Measurements from ENCODE around the gene FAM229A. TPM values are rescaled to one million over a fixed set of nuclear protein-coding genes. Genes with fewer than 3 reads are reported as not detected.
"Not testable (repeated sequence)": the region's sequence is repeated elsewhere in the genome, so short reads cannot be mapped to it uniquely, and the experiment has no call there.

The FAM229A gene
- total RNA-seq, 1 donor from 2014 or later = 1.5 TPM

- DNase-seq (ENCODE audit: low read depth) = no peak
These were observed 15.4 kb upstream of the FAM229A start for GRCh38 chr1:32377541-32378220.

- DNase-seq (ENCODE audit: low read depth) = no peak
These were observed 13.9 kb upstream of the FAM229A start for GRCh38 chr1:32376199-32376598.

- no peak for DNase-seq (ENCODE audit: low read depth)
These were observed 11.8 kb upstream of the FAM229A start for GRCh38 chr1:32373996-32374592.

- DNase-seq (ENCODE audit: low read depth) = no peak
These were observed 10.0 kb upstream of the FAM229A start for GRCh38 chr1:32372149-32372756.

- no peak for DNase-seq (ENCODE audit: low read depth)
These were observed 5.8 kb upstream of the FAM229A start for GRCh38 chr1:32367912-32368635.

DNA sequence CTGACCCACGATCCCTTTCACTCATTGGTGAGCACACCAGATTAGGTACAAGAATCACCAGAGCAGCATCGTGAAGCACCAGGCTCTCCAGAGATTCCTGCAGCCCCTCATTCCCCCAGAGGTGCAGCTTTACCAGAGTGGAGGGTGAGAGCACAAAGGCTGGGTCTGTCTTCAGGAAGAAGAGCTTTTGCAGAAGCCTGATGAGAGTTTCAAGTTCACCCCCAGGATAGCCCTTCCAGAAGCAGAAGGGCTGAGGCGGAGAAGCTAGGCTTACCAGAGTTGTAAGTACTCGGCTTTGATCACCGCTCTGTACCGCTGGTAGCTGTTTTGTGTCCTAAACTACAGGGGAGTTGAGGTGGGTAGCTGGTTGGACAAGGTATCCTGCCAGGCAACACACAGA is 3.2 kb upstream of the FAM229A start:
- no peak for DNase-seq (ENCODE audit: low read depth)

GRCh38 chr1:32364836-32365235 is 2.6 kb upstream of the FAM229A start:
- DNase-seq (ENCODE audit: low read depth) = no peak

GRCh38 chr1:32363713-32364112 is 1.4 kb upstream of the FAM229A start:
- DNase-seq (ENCODE audit: low read depth) = no peak

DNA sequence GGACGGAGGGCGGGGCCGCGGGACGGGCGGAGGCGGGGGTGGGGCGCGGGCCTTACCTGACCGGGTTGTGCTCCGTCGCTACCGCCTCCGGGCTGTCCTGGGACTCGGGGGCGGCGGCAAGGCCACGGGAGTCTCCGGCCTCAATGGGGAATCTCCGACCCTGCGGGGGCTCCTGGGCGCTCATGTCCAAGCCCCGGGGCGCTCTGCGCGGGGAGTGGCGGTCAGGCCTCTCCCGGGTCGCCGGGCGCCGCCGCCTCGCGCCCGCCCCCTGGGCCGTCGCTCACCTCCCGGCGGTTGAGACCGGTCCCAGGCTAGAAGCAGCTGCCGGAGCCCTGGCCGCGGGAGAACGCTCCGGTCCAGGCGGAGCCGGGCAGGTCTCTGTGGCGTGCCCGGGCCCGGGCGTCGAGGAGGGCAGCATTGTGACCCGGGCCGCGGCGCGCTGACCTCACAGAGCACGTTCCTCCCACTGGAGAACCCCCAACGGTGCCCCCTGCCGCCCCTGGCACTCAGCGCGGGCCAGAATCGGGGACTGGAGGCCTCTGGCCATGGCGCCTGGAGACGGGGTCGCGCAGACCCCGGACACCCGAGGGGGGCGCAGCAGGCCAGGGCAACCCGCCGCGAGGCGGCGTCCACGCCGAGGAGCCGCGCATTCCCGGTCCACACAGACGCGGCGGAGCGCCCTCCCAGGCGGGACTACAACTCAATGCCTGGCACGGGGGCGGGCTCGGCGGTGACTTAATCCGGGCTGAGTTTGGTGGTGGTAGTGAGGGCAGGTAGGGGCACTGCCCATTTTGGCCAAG is 411 bp downstream of the FAM229A start:
- no peak for DNase-seq (ENCODE audit: low read depth)

GRCh38 chr1:32361308-32361673 is 994 bp downstream of the FAM229A start:
- no peak for DNase-seq (ENCODE audit: low read depth)

DNA sequence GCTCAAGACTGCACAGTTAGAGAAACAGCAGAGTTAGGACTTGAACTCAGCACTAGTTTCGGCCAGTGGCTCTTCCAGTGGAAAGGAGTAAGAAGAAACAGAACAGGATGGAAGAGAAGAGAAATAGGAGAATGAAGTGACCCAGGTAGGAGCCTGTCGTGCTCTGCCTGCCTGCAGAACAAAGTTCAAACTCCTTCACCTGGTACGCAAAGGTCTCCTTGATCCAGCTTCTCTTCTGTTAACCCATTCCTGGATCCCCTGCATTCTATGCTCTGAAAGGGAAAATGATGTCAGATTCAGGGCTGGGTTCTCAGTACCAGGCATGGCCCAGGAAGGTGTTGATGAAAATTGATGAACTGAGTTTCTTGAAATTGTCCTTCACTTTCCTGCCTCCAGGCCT is 3.9 kb downstream of the FAM229A start:
- DNase-seq (ENCODE audit: low read depth) = no peak

DNA sequence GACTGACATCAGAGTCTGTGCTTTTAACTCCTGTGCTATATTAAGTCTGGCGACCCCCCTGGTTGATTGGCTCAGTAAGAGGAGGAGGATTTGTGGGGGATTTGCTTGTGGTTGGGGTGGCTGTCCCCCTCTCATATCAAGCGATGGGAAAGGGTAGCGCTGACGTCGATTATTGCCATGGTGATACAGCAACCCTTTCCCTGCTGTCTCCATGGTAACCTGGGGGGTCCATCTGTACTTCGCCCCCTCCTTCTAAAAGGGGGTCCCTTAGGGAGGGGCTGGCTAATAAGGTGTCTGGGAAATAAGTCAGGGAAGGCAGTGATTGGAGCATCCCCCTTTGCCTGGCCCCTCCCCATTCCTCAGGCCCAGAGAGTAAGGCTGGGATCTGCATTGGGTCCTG is 4.7 kb downstream of the FAM229A start:
- no peak for DNase-seq (ENCODE audit: low read depth)

DNA sequence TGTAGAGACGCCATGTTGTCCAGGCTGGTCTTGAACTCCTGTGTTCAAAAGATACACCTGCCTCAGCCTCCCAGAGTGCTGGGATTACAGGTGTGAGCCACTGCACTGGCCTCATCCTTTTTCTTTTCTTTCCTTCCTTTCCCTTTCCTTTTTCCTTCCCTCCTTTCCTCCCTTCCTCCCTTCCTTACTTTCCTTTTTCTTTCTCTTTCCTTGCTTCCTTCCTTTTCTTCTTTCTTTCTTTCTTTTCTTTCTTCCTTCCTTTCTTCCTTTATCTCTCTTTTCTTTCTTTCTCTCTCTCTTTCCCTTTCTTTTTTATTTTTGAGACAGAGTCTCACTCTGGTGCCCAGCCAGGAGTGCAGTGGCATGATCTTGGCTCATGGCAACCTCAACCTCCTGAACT is 5.8 kb downstream of the FAM229A start:
- no peak for DNase-seq (ENCODE audit: low read depth)

DNA sequence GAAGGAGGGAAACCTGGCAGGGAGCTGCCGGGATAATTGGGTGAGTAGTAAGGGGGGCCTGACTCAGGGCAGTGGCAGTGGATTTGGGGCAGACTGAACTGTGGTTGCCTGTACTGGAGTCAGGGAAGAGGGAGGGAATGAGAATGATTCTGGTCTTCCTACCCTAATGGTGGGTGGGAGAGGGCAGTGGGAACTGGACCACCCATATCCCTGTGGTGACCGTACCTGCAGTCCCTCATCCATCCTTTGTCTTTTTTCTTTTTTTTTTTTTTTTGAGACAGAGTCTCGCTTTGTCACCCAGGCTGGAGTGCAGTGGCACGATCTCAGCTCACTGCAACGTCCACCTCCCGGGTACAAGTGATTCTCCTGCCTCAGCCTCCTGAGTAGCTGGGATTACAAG is 6.5 kb downstream of the FAM229A start:
- DNase-seq (ENCODE audit: low read depth) = not testable (repeated sequence)

GRCh38 chr1:32353886-32354570 is 8.3 kb downstream of the FAM229A start:
- DNase-seq (ENCODE audit: low read depth) = no peak

DNA sequence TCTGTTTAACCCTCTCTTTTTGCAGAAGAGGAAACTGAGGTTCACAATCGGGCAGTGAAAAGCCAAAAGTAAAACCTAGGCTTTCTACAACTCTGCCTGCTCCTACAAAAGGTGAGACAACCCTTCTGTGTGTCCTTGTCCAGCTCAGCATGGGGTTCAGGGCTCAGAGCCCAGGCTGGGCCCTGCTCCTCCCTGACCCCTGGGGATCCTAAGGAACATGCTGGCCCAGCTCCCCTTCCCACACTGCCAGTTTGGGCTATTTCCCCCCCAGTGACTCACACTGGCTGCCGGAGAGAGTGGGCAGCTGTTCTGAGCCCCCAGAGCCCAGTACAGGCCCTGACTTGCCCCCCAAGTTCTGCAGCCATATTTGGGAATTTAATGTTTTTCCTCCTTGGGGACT is 8.9 kb downstream of the FAM229A start:
- DNase-seq (ENCODE audit: low read depth) = no peak

DNA sequence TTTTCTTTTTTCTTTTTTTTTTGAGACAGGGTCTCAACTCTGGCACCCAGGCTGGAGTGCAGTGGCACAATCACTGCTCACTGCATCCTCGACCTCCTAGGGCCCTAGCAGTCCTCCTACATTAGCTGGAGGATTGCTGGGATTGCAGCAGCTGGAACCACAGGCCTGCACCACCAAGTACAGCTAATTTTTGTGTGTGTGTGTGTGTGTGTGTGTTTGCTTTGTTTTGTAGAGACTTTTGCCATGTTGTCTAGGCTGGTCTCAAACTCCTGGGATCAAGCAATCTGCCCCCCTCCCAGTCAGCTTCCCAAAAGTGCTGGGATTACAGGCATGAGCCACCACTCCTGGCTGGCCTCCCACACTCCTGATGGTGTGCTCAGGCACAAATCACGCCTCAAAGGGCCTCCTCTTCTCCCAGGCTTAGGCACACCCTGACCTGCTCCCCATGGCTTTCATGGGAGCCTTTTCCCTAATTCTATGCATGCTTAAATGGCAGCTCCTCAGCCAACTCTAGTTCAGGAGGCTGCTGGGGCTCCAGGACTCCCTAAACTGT is 9.4 kb downstream of the FAM229A start:
- DNase-seq (ENCODE audit: low read depth) = no peak

DNA sequence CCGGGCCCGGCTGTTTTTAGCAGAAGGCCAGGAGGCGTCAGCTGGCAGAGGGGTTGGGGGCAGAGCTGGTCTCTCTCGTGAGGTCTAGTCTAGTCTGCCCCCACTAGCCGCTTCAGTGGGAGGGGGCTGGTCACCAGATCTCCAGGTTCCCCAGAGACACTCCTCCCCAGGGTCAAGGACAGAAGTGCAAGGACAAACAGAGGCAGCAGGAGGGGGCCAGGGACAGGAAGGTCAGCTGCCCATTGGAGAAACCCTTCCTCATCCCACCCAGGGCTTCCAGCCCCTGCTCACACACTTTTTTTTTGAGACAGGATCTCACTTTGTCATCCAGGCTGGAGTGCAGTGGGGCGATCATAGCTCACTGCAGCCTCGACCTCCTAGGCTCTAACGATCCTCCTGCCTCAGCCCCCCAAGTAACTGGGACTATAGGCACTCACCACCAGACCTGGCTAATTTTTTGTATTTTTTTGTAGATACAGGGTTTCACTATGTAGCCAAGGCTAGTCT is 10.0 kb downstream of the FAM229A start:
- DNase-seq (ENCODE audit: low read depth) = no peak

DNA sequence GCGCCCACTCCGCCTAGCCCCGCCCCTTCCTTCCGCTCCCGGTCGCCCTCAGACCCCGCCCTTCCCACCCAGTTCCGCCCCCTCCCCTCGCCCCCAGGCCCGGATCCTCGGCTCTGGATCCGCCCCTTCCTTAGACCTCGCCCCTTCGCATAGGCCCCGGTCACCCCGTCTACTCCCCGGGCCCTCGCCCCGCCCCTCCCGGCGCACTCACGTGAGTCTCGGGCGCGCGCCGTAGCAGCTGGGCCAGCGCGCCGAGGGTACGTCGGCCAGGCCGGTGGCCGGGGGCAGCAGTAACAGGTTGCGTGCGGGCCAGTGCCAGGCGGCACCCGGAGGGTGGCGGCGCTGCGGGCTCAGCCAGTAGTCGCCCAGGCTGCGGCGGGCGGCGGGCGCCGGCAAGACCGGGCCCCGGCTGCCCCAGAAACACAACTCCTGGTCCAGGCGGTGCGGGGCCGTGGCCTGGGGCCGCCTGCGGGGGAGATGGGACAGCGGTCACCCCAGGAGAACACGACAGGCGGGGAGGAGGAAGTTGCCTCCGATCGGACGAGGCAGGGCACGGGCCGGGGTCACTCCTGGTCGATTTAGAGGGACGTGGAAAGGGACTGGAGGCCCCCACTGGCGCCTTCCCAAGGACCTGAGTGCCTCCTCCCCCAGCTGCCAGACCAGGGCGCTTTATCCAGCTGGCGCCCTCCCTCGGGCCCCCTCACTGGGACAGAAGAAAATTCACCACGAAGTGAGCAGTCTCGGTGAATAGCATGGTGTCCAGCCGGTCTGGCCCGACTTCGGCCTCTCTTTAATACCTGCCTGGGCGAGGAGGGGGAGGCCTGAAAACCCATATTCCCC is 10.7 kb downstream of the FAM229A start:
- peak; percentile 69 for DNase-seq (ENCODE audit: low read depth)

Data from renal cortical epithelial cell (primary cell).